NB4 (cell line): ENCODE data around the gene AWAT1.

ENCODE experiments used
- MYC ChIP-seq: IDR thresholded peaks from 2 replicates; pipeline ENCODE4 v1.6.1; 2011; ENCODE audit warnings: low read depth, low read length
- POLR2A ChIP-seq: IDR thresholded peaks from 2 replicates; pipeline ENCODE4 v1.6.1; 2011; ENCODE audit warnings: mild to moderate bottlenecking; ENCODE audit not compliant: insufficient read length; ENCODE audit errors: extremely low read depth
- TF ChIP-seq, protein P1 (sequence below): IDR thresholded peaks from one replicate; pipeline ENCODE4 v1.5.1; 2012; ENCODE audit warnings: low read depth, low read length
- TF ChIP-seq, protein P2 (sequence below): IDR thresholded peaks from 2 replicates; pipeline ENCODE4 v1.6.1; 2011; ENCODE audit warnings: low read depth, low read length

DNA sequence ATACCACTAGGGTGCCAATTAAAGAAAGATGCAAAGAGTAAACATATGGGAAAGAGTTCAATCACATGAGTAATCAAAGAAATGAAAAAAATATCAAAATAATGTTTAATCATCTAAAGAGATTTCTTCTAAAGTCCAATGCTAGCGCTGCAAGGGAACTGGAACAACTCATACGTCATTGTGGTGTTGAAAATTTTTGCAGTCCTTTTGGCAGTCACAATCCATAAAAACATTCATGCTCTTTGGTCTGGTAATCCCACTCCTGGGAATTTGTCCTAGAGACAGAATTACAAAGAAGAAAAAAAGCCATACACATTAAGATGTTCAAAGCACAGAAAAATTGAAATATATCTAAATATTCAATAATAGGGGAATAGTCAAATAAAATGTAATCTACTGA lies 21.0 kb downstream of the AWAT1 start:
- TF ChIP-seq, protein P1, sequence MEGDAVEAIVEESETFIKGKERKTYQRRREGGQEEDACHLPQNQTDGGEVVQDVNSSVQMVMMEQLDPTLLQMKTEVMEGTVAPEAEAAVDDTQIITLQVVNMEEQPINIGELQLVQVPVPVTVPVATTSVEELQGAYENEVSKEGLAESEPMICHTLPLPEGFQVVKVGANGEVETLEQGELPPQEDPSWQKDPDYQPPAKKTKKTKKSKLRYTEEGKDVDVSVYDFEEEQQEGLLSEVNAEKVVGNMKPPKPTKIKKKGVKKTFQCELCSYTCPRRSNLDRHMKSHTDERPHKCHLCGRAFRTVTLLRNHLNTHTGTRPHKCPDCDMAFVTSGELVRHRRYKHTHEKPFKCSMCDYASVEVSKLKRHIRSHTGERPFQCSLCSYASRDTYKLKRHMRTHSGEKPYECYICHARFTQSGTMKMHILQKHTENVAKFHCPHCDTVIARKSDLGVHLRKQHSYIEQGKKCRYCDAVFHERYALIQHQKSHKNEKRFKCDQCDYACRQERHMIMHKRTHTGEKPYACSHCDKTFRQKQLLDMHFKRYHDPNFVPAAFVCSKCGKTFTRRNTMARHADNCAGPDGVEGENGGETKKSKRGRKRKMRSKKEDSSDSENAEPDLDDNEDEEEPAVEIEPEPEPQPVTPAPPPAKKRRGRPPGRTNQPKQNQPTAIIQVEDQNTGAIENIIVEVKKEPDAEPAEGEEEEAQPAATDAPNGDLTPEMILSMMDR: no peak
- no peak for TF ChIP-seq POLR2A
- TF ChIP-seq MYC: no peak
- TF ChIP-seq, protein P2, sequence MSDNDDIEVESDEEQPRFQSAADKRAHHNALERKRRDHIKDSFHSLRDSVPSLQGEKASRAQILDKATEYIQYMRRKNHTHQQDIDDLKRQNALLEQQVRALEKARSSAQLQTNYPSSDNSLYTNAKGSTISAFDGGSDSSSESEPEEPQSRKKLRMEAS: no peak
